Adipocyte (in vitro differentiated cells): ENCODE data around the gene ANKRD39.

Experiments
- DNase-seq: peaks from one replicate; pipeline ENCODE4 v3.0.0-alpha.2; 2015; ENCODE audit warnings: low read depth
- H3K27me3 ChIP-seq: replicated peaks from 2 replicates; pipeline ENCODE4 v1.7.0; 2013; ENCODE audit warnings: mild to moderate bottlenecking, low read length, moderate library complexity; ENCODE audit not compliant: control insufficient read depth, insufficient read depth
- H3K36me3 ChIP-seq: 2 replicates; pipeline ENCODE4 v1.7.0; 2013; ENCODE audit warnings: low read length, mild to moderate bottlenecking, moderate library complexity; ENCODE audit not compliant: control insufficient read depth, insufficient read depth, severe bottlenecking
- H3K4me1 ChIP-seq: 2 replicates; pipeline ENCODE4 v1.7.0; 2013; ENCODE audit warnings: mild to moderate bottlenecking, low read length, moderate library complexity; ENCODE audit not compliant: control insufficient read depth, insufficient read depth
- H3K4me3 ChIP-seq: 2 replicates; pipeline ENCODE4 v1.7.0; 2013; ENCODE audit warnings: mild to moderate bottlenecking, low read length, moderate library complexity
- H3K9ac ChIP-seq: 2 replicates; pipeline ENCODE4 v1.7.0; 2013; ENCODE audit warnings: mild to moderate bottlenecking, low read length, moderate library complexity
- H3K9me3 ChIP-seq: 2 replicates; pipeline ENCODE4 v1.7.0; 2013; ENCODE audit warnings: mild to moderate bottlenecking, low read length, moderate library complexity; ENCODE audit not compliant: control insufficient read depth

ANKRD39 gene

DNA sequence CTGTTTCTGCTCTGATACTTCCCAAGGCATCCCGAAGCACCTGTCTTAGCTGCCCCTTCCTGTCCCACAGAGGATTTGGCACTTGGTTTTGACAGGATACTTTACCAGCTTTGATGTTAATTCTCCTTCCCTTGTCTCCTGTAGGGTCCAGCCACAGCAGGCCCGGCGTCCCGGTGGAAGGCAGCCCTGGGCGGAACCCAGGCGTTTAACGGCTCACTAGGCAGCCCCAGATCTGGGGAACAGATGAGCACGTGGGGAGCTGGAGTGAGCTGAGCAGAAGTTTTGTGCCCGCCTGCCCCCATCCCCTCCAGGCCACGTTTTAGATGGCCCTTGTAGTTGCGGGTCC is 25.4 kb downstream of the ANKRD39 start:
- Histone ChIP-seq H3K9ac (no peak overlapping the region), H3K9me3 (no peaks in the 10 kb centered on the region), H3K36me3 (peaks cover 13% of the 10 kb centered on the region), H3K27me3 (no peaks in the 10 kb centered on the region), H3K4me3 (no peak overlapping the region), H3K4me1 (peaks cover 2% of the 10 kb centered on the region)
- DNase-seq, result no peak

DNA sequence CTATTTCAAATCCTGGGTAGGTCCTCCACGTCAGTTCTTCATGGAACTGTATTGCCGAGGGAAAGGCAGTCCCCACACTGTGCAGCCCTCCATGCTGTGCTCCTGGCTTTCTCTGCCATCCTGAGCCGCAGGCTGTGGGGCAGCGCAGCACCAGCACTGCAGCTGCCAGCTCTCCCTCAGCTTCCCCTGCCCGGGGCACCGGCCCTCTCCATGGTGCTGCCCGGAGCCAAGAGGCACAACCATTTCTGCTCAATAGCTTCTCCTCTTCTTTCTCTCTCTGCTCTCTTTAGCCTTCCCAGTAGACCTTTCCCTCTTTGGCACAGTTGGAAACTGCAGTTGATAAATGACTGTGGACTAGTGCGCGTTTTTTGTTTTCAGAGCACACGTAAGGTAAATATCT is 26.1 kb downstream of the ANKRD39 start:
- peak; percentile 20 for DNase-seq
- H3K9ac ChIP-seq, result no peak overlapping the region
- peaks cover 11% of the 10 kb centered on the region for H3K36me3 ChIP-seq
- no peaks in the 10 kb centered on the region for H3K27me3 ChIP-seq
- peaks cover 2% of the 10 kb centered on the region for H3K4me1 ChIP-seq
- H3K4me3 ChIP-seq, result no peak overlapping the region
- no peaks in the 10 kb centered on the region for H3K9me3 ChIP-seq

DNA sequence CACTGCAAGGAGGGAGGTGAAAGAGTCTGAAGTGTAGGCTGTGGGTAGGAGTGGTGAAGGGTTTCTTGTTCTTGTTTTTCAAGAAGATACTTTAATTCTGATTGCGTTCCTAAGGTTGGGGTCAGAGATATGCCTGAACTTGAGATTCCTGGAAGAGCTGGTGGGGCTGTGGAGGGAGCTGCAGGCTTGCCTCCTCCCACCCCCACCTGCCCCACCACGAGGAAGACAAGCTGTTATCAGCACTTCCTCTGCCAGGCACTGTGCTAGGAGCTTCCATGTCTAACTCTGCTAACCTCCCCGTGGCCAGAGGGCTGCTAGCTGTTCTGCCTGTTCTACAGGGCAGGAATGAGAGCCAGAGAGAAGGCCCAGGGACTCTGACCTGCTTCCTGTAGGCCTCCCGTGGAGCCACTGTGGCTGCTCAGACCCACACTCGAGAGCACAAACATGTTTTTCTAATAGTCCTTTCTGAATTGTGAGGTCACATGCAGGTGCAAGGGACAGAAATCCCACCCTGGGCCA is 27.7 kb downstream of the ANKRD39 start:
- Histone ChIP-seq H3K4me1 (peaks cover 2% of the 10 kb centered on the region), H3K9me3 (no peaks in the 10 kb centered on the region), H3K9ac (no peak overlapping the region), H3K4me3 (no peak overlapping the region), H3K36me3 (peaks cover 11% of the 10 kb centered on the region), H3K27me3 (no peaks in the 10 kb centered on the region)
- no peak for DNase-seq

DNA sequence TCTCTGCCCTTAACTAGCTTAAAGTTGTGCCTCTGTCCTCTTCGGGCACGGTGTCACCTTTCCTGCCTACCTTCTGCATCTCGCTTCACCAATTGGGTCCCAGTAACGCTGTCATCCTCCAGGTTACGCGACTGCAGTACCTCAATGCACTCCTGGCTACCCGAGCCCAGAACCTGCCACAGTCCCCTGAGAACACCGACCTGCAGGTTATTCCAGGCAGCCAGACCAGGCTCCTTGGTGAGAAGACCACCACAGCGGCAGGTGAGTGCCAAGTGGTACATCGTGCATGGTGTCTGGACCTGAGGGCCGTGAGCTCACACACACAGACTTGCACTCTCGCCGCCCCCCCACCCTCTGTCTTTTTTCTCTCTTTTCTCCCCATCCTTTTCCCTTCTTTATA is 28.9 kb downstream of the ANKRD39 start:
- DNase-seq, result no peak
- Histone ChIP-seq H3K4me3 (no peak overlapping the region), H3K9me3 (no peaks in the 10 kb centered on the region), H3K36me3 (peaks cover 11% of the 10 kb centered on the region), H3K4me1 (peaks cover 2% of the 10 kb centered on the region), H3K27me3 (no peaks in the 10 kb centered on the region), H3K9ac (no peak overlapping the region)

DNA sequence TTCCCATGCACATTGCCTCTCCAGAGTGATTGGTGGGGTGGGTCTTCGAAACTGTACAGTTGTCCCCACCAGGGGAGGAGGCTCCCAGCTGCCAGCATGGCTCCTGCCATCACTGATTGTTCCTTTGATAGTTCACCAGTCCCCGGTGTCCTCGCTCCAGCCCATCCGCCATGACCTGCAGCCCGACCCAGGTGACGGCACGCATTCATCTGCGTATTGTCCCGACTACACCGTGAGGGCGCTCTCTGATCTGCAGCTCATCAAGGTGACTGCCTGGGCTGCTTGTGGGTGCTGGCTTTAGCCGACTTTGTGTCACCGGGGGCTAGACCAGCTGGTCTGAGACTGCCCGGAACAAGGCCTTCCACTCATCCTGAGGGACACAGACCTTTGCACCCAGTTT is 29.4 kb downstream of the ANKRD39 start:
- Histone ChIP-seq H3K9ac (no peak overlapping the region), H3K9me3 (no peaks in the 10 kb centered on the region), H3K4me1 (peaks cover 2% of the 10 kb centered on the region), H3K4me3 (no peak overlapping the region), H3K27me3 (no peaks in the 10 kb centered on the region), H3K36me3 (peaks cover 11% of the 10 kb centered on the region)
- DNase-seq, result no peak

DNA sequence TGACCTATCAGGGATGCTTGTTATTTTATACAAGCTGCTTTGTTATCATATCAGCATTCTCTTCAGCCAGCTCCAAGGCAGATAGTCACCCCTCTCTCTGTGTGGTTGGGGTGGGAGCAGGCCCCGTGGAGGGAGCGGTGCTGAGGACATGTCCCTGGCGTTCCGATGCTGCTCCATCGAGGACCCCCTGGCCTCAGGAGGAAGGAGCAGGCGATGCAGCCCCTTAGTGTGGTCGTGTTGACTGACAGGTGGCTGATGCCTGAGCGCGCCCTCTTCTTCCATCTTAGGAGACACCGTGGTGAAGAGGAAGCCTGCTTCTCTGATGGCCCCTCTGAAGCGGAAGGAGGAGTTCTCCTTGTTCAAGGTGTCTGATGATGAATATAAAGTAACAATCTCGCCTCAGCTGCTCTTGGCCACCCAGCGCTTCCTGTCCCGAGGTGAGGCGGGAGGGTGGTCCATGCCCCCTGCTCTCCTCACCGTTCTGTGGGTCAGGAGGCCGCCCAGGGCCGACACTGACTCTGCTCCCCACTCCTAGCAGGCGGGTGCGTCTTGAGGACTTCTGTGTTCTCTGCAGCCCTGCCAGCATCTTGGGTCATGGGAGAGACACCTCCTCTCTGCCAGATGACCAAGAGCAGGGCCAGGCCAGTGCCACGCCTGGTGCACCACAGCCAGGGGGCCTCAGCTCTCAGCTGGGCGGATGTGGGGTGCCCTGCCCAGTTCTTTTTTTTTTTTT is 31.1 kb downstream of the ANKRD39 start:
- Histone ChIP-seq H3K4me3 (no peak overlapping the region), H3K27me3 (no peaks in the 10 kb centered on the region), H3K4me1 (peaks cover 2% of the 10 kb centered on the region), H3K36me3 (peaks cover 11% of the 10 kb centered on the region), H3K9ac (no peak overlapping the region), H3K9me3 (no peaks in the 10 kb centered on the region)
- no peak for DNase-seq

DNA sequence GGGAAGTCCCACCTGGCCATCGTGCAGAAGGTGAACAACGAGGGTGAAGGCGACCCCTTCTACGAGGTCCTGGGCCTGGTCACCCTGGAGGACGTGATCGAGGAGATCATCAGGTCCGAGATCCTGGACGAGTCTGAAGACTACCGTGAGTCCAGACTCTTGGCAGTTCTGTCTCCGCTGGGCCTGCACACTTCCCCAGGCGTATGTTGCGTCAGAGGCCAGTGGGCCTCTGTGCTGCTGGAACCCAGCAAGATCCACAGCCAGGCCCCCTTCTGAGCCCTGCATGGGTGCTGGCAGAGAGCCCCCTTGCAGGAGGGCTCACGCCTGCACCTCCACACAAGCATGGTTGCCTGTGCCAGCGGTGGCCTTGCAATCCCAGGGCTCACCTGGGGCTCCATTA is 32.8 kb downstream of the ANKRD39 start:
- no peak overlapping the region for H3K9ac ChIP-seq
- H3K36me3 ChIP-seq, result peaks cover 11% of the 10 kb centered on the region
- no peaks in the 10 kb centered on the region for H3K9me3 ChIP-seq
- H3K4me3 ChIP-seq, result no peak overlapping the region
- H3K27me3 ChIP-seq, result no peaks in the 10 kb centered on the region
- no peak for DNase-seq
- no peaks in the 10 kb centered on the region for H3K4me1 ChIP-seq

DNA sequence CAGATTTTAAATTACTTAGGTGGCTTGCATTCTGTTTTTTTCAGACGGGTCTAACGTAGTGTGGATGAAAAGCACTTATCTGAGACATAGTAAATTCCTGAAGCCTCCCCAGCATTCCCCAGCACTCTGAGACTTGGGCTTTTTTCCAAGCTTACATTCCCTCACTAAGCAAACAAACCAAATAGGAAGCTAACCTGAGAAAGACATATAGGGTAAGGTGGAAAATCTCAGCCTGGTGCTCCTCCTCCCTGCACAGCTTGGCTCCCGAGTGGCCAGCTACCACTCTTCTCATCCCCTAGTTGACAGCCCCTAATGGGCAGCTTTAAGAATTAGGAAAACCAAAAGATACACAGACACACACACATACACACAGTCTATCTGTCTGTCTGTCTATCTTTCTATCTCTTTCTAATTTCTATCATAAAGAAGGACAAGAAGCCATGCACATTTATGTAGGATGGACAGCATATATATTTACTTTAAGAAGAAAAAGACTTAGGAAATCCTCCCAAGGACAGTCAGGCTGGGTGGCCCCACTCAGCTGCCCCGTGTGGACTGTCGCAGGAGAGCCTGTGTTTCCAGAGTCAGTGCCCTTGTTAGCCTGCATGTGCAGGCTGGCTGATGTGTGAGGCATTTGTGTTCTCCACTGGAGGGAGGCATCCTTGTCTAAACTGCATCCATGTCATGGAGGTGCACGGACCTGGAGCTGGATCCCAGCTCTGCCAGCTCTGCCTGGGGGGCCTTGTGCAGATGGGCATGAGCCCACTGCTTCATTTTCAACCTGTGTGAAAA is 33.5 kb downstream of the ANKRD39 start:
- Histone ChIP-seq H3K36me3 (peaks cover 11% of the 10 kb centered on the region), H3K9me3 (no peaks in the 10 kb centered on the region), H3K4me3 (no peak overlapping the region), H3K4me1 (no peaks in the 10 kb centered on the region), H3K9ac (no peak overlapping the region), H3K27me3 (no peaks in the 10 kb centered on the region)
- DNase-seq, result no peak

DNA sequence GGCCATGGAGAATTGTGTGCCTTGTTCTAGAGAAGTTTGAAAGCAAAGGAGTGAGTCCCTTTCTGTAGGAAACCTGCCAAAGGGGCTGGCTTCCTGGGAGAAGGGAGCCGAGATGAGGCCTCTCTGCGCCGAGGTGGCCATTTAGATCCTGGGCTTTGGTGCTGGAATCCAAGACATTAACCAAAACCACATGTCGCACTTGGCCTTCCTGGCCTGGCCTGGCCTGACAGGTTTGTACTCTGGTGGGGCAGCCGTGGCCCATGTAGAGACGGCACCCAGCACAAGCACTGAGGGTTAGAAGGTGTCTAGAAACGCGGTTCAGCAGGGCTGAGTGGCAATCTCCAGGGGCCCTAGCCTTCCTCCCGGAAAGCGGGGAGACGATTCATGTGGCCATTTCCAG is 34.6 kb downstream of the ANKRD39 start:
- no peak overlapping the region for H3K4me3 ChIP-seq
- no peak overlapping the region for H3K9ac ChIP-seq
- DNase-seq, result no peak
- no peaks in the 10 kb centered on the region for H3K4me1 ChIP-seq
- H3K36me3 ChIP-seq, result peaks cover 7% of the 10 kb centered on the region
- no peaks in the 10 kb centered on the region for H3K27me3 ChIP-seq
- no peaks in the 10 kb centered on the region for H3K9me3 ChIP-seq

DNA sequence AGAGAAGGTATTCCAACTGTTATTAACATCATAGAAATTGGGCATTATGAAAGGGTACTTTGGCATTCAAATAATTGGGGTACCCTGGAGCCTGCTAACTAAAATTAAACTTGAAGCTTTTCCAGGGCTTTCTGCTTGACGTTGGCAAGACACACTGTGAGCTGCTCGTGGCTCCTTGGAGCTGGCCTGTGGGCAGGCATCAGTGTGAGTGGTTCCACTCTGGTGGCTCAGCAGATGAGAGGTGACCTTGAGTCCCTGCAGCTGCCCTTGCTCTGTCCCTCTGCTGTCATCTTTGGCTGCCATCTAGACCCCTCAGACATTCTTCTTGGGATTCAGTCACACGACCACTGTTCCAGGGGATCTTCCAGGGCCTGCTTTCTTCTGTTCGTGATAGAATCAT is 35.0 kb downstream of the ANKRD39 start:
- no peaks in the 10 kb centered on the region for H3K27me3 ChIP-seq
- peaks cover 3% of the 10 kb centered on the region for H3K36me3 ChIP-seq
- H3K4me3 ChIP-seq, result no peak overlapping the region
- no peak for DNase-seq
- H3K9ac ChIP-seq, result no peak overlapping the region
- peaks cover under 1% of the 10 kb centered on the region for H3K4me1 ChIP-seq
- no peaks in the 10 kb centered on the region for H3K9me3 ChIP-seq

DNA sequence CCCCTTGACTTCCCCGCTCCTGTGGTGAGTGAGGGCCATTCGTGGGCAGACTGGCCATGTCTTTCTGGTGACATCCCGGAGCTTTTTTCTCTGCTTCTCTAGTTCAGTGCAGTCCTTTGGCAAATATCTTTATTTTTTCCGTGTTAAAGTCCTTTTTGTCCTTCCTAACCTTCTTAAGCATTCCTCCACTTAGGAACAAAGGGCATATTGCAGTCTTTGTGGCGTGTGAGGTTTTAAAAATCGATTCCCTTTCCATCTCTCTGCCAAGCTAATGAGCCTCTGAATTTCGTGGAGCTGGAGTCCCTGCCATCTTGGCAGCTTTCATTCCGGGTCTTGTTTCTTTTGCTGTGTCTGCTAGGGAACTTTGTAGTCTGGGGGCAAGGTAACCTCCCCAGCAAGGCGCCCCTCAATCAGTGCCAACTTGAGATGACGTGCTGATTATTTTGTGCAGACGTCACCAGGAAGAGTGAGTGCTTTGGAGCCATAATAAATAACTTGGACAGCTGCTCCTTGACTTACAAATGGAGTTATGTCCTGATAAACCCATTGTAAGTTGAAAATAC is 36.6 kb downstream of the ANKRD39 start:
- H3K4me3 ChIP-seq, result no peak overlapping the region
- H3K4me1 ChIP-seq, result peaks cover 8% of the 10 kb centered on the region
- no peaks in the 10 kb centered on the region for H3K9me3 ChIP-seq
- no peaks in the 10 kb centered on the region for H3K27me3 ChIP-seq
- no peak overlapping the region for H3K9ac ChIP-seq
- no peak for DNase-seq
- H3K36me3 ChIP-seq, result no peaks in the 10 kb centered on the region
